COLO668 (cell line): ENCODE measurements around the gene WDFY2.
A peak's percentile ranks its signal among the peaks of the same experiment; 100 is the strongest.

Source experiments
- DNase-seq: peaks from one replicate; lab custom pipeline; 2025; ENCODE audit not compliant: unreplicated experiment; lab: John Stamatoyannopoulos, UW

The WDFY2 gene

DNA sequence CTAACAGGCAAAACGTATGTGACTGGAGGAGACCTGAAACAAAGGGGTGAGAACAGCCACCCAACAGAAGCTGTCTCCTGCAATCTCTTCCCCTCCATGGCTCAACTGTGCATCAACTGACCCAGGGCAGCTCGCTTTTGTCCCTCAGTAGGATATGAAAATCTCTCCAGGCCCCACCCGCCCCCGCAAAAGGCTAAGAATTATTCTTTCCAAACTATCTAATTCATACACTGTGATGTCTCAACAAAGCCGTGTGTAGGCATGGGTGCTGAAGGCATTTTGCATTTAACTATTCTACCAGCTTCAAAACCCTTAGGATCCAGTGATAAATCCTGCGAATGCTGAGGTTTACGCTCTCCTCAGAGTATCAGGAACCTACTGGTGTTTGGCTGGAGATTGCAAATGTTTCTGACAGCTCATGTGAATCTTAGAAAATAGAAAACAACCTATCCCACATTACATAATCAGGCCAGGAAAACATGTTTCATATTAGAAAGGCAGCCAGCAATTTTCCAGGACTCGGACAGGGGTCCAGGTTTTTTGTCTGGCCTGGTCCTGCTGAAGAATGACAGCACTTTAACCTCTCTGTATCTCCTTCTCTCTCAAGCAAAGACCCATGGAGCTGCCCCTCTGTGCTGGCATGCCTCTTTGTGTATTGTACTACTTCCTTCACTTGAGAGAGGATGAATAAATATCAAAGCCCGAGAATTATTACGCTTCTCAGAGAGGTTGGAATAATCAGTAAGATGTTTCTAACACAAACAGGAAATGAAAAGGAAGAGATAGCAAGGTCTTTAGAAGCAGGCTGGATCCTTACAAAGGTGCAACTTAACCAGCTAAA lies 202.4 kb downstream of the WDFY2 start:
- DNase-seq = no peak

DNA sequence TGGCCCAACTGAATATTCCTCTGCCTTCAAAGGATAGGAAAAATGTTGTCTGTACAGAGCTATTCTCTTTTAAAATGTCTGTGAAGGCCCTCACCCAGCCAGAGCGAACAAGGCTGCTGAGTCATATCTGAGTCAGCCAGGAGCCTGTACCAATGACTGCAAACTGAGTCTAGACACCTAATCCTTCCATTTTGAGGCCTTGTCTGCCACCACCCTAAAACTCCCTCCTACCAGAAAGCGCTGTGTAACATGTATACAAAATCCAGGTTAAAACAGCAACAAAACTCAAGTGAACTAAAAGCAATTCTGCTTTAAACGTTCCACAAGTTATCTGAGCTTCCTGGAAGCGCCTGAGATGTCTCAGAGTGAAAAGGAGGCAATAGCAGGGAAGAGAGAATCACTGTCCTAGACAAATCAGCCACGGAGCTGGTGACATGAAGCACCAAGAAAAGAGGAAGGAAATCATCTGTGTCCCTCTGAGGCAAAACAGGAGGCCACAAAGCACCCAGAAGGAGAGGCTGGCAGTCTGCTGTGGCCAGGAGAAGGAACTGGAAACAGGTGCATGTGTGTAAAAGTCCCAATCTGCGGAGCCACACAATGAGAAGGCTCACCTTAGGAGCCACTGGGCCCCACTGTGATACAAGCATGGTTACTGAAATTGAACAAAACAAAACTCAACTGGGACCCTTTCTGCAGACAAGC lies 209.5 kb downstream of the WDFY2 start:
- DNase-seq = no peak

DNA sequence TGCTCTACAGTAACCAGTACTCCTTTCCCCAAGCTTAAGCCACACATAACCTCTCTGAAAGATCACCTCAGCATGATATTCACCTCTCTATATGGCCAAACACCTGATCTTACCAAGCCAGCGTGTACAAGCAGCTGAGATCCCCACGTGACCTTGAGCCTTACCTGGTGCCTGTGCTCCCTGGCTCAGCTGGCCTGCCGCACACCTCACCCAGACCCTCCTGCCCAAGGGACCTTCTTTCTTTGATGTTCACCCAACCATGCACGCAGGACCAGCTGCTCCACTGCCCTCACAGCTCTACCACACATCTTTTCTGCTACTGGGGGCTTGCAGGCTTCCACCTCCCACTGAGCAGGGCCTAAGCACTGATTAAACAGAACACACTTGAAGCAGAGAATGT lies 210.7 kb downstream of the WDFY2 start:
- peak; percentile 73 for DNase-seq

DNA sequence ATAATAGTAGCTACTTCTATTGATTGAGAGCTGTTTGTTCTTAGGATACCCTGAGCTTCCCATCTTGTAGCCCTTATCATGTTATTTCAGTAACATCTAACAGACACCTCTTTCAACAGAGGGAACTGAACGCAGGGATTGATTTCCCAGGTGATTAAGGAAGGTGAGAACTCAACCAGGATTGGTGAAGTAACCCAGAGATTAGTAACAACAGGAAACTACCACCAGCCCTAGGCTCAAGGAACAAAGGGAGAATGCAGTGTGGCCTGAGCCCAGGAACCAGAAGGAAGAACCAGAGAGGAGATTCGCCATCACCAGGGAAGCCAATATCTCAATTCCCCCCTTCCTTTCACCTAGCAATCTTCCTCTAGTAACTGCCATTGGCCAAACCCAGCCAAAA lies 211.2 kb downstream of the WDFY2 start:
- DNase-seq = no peak

DNA sequence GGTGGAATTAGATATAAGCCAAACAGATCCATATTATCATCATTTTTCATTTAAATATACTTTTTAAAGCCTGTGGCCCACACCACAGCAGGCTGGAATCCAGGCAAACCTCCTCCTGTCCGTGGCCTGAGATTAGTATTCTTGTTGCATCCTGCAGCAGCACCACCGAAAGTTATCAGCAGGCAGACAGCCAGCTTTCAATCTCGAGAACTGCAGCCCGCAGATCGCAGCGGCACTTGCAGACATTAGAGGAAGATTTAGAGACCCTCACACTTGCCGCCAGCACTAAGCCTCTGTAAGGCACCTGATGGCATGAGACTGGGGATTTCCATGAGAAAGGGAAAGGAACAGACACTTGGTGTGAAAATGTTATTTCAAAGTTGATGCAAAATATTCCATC lies 212.3 kb downstream of the WDFY2 start:
- no peak for DNase-seq

DNA sequence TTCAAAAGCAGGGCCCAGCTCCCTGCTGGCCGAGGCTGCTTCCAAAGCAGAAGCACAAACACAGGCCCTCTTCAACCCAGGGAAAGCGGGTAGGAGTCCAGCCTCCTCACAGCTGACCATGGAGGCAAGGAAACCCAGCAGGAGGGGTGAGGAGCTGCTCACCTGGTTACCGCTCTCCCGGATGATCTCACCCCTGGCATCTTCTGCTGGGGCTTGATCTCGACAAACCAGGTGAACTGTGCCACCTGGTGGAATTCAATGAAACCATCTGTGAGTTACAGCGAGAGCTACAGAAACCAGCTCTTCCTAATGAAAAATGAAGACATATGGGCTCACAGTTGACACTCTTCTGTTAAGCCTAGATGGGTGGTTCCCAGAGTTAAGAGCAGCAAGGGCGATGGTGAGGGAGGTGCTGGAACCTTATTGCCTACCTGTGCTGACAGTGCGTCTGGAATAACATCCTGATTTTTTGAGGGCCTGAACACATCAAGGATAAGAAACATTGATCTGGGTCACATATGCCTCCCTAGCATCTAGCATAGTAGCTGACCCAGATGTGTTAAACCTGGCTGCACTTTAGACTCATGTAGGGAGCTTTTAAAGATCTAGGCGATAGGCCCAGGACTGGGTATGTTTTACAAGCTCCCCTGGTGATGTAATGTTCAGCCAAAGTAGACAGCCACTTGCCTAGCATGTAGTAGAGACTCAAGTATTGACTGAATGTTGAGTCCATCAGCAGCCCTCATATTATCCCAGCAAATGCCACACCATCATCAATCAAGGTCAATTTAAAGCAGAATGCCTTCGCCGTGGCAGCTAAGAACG lies 213.6 kb downstream of the WDFY2 start:
- peak; percentile 91 for DNase-seq

DNA sequence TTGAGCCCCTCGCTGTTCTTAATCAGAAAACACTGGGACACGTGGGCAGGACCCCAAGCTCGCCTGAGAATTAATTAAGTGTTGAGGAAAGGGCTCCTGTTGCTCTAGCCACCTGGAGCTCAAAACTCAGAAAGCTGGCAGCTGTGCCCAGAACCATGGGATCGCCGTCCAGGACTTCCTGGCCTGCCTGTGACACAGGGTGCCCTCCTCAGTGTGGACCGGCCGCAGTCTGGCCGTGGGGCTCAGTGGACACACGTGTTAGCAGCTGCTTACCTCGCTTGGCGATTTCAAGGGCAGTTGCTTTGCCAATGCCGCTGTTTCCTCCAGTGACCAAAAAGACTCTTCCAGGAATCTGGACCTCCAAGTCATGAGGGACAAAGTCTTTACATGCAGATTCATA lies 215.0 kb downstream of the WDFY2 start:
- no peak for DNase-seq

DNA sequence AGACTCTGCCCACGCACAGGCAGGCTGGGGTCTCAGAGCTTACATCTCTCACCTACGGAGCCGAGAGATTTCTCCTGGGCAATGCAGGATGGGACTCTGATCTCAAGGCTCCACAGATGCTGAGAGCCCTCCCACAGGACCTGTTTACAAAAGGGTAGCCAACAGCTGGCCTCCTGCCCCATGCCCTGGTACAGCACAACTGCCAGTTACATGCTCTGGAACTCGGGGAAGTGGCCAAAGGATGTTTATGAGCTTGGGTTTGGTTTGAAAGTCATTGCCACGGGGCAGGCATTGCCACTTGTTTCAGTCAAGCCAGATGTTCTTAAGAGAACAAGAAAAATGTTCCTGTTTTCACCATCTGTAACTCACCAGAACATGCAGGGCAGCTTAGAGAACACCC lies 216.2 kb downstream of the WDFY2 start:
- no peak for DNase-seq

DNA sequence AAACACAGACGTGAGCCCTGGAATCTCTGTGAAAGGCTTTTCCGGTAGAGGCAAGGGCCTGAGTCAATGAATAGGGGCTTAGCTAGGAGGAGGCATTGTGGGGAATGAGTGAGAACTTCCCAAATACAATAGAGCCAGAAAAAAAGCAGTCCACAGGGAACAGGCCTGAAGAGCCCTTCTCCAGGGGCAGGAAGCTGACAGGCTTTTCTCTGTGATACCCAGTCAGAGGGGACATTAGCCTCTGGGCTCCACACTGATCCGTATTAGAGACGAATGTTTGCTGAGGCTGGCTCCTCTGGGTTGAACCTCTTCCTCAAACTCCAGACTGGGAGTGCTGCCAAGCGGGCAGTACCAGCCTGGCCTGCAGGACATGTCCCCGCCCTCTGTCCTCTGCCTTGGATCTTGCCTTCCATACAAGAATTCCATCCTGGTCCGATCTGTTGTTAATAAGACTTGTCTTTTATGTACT lies 217.4 kb downstream of the WDFY2 start:
- peak; percentile 70 for DNase-seq

DNA sequence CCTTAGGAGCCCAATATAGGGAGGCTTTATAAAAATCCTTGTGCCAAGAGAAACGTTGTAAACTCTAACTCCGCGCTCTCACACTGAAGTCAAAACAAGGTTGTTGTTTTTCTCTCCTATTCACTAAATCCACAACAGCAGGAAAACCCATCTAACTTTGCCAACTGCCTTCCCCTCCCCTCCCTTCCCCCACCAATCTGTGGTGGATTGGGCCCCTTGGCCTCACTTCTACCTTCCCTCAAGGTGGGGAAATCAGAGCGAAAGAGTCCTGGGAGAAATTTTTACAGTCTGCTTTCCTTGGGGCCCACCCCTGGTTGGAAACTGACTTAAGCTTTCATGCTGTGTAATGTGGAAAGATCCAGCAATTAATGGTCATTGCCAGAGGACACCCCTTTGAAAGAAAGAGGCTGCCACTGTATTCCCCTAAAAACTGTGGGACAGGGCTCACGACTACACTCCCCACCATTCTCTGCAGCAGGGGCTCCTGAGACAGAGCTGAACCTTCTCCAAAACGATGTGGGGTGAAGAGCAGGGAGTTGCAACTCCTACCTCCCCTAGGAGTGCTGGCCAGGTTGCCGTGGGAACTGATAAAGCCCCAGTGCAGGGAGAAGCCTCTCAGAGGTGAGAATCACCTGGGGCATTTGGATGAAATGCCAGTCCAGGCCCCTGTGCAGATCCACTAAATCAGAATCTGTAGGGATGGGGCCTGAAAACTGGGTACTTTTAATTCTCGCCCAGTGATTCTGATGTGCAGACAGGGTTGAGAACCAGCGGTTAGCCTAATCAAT lies 218.6 kb downstream of the WDFY2 start:
- peak; percentile 69 for DNase-seq

DNA sequence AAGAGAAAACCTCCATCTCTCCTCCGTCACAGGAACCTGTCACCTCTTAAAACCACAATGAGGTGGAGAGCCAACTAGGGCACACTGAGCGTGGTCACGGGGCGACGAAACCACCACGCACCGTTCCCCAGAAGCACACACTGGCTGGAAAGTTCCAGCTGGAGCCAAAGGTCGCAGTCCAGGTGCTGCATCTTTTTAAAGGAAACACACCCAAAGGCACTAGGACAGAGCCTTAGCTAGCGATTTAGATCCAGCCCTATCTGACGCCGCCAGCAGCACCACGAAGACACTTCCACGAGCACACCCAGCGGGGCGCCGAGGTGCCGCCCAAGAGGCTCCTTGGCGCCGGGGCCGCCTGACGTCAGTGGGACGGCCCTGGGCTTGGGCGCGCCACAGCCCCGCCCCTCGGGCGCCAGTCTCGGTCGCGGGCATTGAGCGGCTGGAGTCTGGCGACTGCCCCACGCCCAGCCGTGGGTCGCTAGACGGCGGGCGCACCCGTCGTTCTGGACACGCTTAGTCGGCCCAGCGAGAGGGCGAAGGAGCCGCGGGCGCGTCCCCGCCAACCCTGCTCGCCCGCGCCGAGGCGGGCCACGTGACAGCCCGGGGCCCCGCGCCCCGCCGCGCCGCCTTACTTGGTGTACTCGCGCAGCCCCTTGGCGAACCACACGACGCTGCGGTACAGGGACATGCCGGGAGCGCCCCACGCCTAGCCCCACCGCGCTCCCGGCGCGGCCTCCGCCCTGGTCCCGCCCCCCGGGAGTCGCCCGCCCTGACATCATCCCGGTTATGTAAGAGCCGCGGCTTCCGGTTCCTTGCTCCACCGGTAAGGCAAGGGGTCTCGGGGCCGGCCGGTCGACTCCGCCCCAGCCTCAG lies 219.4 kb downstream of the WDFY2 start, which contains the start of gene DHRS12:
DHRS12 (minus strand) TSS at position 742 of the 873 bp plus-strand sequence. CDS start 4,504 bp downstream, outside the sequence.
- peak; percentile 99 for DNase-seq

DNA sequence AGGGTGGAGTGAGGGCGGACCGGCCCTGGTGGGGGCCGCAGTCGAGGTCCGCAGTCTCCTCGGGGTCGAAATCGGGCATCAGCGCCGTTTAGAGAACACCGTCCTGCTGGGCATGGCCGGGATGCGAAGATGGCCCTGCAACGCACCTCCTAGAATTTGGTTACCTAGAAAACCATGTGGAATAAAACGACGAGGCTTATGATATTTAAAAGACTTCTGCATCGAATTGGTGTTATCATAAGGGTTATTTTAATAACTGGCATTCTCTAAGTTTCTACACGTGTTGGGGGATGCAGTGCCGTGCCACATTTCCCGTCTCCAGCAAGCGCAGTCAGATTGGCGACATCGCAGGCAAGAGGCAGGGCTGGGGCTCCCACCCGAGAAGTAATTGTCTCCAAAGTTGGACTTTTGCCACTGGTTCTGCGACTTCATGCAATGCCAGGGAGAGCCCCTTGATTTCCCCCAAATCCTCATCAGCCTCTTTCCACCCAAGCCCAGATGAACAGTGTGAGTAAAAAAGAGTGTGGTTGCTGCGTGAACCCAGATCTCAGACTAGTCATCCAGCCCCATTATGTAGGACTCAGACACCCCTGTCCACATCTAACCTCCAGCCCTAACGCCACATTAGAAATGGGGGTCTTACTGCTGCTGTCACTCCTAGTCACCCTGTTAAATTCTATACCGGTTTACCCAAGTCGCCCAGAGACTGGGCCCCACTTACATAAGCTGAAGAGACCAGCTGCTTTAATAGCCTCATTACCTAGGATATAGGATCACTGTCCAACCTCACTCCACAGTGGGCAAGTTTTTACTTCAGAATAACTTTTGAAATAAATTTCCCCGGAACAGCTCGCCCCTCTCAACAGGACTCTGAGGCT lies 220.3 kb downstream of the WDFY2 start:
- peak; percentile 56 for DNase-seq

DNA sequence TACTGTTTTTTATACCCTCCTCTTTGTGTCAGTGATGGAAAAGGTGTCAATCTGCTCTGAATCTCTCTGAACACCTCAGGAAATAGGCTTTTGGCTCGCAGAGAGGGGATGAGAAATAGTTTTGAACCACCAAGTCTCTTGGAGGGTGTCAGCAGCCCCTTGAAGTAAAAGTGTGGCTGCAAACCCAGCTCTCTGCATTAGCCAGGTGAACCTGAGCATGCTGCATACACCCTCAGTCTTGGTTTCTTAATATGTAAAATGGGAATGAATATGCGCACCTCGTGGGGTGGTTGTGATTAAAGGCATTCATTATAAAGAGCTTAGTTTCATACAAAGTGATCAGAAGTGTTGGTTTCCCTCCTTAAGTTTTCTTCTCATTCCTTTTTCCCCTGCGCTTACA lies 221.1 kb downstream of the WDFY2 start:
- no peak for DNase-seq

DNA sequence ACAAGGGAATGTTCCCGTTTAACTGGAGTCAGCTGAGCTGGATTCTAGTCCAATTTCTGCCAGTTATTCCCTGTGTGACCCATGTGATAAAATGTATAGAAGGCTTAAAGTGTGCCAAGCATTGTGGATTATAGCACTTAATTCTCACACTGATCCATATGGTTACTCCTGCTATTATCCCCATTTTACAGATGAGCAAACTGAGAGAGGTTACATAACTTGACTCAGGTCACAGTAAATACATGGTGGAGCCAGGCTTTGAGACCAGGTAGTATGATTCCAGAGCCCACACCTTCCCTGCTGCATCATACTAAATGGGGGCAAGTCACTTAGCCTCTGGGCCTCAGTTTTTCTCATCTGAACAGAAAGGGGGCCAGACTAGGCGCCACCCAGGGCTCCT lies 221.7 kb downstream of the WDFY2 start:
- DNase-seq = no peak

DNA sequence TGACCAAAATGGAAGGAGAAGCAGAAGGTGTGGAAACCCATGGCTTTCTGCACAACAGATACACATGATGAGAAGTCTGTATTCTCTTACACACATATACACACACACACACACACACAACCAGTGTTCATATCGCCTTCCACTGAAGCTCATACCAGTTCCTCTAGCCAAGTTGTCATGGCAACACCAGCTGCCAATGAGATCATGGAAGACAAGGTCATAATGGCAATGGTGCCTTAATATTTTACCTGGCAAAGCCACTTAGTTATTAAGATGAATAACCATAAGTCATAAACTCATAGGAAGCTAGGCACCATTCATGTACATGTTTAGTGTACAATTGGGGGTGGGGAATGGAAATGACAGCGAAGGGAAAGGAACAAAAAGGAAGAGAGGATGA lies 222.3 kb downstream of the WDFY2 start:
- peak; percentile 59 for DNase-seq

DNA sequence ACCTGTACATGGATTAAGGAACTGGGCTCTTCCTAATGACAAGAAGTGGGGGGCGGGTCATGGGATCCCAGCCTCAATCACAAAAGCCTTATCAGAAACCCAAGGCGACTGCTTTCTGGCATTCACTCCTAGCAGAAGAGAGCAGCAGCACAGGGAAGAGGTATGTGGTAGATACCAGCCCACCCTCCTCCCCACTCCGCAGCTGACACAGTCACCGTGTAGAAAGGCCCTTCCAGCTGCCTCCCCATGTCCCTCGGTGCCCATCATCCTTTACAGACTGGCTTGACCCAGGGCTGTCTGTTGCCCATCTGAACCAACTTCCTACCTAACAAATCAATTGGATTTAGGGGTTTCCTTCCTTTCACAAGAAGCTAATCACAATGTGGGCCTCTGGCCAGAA lies 222.8 kb downstream of the WDFY2 start:
- no peak for DNase-seq

DNA sequence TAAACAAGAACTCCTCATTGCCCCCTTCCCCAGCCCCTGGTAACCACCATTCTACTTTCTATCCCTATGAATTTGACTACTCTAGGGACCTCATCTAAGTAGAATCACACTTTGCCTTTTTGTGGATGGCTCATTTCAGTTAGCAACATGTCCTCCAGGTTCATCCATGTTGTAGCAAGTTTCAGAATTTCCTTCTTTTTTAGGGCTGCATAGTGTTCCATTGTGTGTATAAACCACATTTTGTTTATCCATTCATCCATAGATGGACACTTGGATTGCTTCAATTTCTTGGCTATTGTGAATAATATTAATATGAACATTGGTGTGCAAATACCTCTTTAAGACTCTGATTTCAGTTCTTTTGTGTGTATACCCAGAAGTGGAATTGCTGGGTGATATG lies 224.5 kb downstream of the WDFY2 start:
- DNase-seq = no peak

DNA sequence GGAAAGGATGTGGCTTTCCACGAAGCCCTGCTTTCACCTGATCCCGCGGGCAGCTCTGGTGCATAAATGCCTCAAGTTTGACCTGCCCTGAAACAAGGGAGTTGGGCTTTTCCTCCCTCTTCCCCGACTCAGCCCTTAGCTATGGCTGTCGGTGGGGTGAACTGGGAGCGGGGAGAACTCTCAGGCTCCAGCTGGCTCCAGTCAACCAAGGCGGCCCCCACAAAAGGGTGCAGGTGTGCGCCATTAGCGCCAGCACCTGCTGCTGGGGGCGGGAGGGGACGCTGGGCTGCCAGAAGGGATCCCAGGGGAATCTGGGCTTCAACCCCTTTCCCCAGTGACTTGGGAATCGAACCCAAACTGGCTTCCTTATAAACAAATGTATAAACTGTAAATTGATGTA lies 226.8 kb downstream of the WDFY2 start:
- peak; percentile 87 for DNase-seq
